Measurements from ENCODE around the gene RACGAP1. TPM values are rescaled to one million over a fixed set of nuclear protein-coding genes. Genes with fewer than 3 reads are reported as not detected.
"Not testable (repeated sequence)": the region's sequence is repeated elsewhere in the genome, so short reads cannot be mapped to it uniquely, and the experiment has no call there.

Gene RACGAP1
- total RNA-seq, 1 donor from 2014 or later = 5.8 TPM

DNA sequence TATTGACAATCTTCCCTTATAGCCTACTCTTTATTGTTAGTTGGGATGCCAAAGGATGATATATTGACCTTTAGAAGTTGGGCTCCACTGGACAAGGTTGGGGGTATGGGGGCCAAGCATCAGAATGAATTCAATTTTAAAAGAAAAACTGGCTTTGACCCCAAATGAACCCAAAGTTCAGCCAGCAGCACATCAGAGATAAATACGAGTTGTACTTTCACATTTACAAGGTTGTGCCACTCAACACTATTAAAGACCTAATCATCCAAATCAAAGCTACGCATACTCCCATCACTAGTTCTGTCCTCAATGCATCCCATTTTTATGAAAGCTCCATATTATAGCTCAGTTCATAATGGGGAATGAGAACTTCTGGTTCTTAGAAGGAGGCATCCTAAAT is 35.9 kb downstream of the RACGAP1 start:
- not testable (repeated sequence) for DNase-seq (ENCODE audit: low read depth in 2 of 2)

DNA sequence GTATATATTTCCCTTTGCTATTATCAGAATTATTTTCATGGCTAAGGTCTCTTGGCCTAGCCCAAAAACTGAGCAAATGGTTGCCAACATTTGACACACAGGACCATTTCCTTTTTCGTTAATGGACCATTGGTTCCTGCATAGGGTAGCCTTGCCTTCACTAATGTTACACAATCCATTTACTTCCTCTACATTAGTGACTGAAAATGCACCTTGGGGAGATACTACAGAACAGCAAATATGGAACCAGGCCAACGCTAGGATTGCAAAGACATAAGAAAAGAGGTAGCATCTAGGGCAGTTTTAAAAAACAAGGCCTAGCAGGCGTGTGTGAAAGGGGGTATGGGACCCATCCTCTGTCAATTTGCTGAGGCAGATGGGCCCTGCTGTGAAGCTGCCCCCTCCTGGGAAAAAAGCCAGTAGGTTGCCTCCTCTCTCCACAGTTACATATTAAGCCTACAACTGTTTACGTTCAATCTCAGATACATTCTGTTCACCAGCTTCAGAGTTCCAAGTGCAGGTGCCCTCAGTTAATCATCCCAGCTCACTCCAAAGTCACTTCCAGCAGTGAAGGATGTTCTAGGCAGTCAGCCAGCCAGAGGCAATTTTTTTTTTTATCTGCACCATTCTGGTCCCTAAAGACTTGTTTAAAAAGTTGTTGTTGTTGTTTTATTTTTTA is 37.5 kb downstream of the RACGAP1 start:
- no peak for DNase-seq (ENCODE audit: low read depth in 2 of 2)

DNA sequence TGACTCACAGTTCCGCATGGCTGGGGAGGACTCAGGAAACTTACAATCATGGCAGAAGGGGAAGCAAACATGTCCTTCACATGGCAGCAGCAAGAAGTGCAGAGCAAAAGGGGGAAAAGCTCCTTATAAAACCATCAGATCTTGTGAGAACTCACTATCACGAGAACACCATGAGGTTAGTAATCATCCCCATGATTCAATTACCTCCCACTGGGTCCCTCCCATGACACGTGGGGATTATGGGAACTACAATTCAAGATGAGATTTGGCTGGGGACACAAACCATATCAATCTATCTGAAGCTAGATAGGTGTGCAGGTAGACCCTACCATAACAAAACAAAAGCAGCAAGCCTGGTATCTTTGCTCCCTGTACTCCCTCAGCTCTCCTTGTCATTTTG is 38.8 kb downstream of the RACGAP1 start:
- not testable (repeated sequence) for DNase-seq (ENCODE audit: low read depth in 2 of 2)

DNA sequence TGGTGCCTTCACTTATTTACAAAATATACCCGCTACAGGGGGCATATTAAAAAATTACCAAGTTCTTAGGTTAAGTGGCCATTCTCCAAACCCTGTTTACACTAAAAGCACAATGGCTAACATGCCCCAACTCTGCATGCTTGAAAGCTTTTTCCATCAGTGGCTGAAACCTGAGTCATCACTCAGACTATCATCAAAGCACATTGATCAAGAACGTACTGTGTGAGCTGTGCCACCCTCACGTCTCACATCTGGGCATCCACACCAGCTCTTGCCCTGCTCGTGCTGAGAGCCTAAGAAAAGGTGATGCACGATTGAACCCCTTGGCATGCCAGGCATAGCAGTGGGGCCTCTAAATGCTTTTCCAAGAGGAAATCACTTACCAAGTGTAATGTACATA is 39.3 kb downstream of the RACGAP1 start:
- DNase-seq (ENCODE audit: low read depth in 2 of 2) = no peak

DNA sequence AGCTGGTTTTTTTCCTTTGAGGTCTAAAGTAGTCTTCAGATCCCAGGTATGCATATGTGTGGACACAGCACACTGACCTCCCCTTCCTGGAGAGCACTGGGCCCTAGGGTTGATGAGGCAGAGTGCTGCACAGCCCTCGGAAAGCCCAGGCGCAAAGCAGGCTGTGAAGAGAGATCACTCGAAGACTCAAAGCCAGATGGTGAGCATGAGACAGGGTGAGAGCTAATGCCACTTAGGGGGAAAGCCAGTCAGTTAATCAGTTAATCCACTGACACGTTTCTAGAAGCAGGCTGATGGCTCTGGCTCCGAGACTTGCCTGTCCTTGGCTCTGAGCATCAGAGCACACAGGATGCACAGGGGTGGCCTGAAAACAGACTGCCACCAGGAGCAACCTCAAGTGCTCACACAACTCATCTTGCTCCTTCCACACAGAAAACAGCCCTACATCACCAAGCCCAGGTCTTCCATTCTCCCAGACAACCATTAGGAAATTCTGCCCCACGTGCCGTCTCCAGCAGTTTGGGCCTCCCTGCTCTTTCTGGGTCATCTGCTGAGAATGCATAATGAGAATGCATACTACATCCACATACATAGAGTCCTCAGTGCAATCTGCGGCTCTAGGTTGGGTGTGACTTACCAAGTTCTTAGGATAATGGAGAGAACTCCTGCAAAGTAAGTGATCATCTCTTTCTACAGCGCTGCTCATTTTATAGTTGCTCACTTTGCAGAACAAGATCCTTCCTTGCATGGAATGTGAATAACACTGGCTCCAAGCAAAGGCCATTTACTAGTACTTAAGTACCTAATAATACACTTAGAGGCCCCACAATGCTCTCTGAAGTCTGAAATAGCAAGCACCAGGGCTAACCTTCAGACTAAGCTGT is 40.6 kb downstream of the RACGAP1 start:
- no peak for DNase-seq (ENCODE audit: low read depth in 2 of 2)

DNA sequence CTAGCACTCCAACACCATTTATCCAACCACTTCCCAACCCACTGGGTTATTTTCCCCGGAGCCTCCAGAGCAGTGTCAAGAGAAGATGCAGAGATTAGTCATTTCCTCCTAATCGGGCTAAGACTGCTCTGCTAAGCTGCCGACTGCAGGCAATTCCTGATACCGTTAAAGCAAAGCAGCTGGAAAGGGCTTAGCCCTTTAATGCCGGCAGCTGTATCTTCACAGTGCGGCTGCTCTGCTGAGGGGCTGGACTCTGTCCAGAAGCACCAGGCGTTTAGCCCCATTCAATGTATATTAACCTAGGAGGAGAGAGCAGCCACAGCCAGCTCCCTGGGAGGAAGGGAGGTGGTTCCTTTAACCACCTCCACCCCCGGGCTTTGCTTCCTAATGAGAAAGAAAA is 41.4 kb downstream of the RACGAP1 start:
- DNase-seq (ENCODE audit: low read depth in 2 of 2) = peak in 1 of 2 donors; percentile 91

DNA sequence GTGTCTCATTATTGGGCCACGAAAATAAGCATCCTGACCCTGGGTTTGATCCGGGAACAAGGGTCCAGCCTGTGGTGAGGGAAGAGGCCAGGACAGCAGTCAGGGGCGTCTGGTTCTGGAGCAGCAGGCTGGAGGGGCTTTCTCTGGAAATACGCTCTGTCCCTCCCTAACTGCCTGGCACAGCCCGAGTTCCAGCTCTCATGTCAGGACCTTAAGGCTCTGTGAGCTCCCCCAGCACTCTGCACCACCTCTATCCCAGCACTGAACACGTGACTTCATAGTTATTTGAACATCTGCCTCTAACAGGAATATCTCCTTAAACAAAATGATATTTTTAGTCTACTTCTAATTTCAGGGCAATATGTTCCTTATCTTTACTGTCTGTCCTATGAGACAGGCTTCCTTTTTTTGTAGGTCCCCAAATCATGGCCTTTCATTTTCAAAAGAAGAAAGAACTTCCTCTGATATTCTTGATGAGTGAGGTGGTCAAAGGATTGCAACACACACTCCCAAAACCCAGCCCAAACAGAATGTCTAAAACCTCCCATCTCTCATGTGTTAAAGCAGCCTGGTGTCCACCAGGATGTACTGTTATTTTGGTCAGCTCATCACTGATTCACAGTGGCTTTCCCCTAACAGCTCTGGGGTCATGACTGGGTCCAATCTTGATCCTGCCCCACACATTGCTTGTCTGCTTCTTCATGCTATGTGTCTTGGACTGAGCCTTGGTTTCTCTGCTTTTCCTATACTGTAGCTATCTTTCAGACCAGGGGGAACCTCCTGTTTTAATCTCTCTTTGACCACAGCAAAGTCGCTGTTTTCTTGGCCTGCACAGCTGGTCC is 42.8 kb downstream of the RACGAP1 start:
- no peak for DNase-seq (ENCODE audit: low read depth in 2 of 2)

DNA sequence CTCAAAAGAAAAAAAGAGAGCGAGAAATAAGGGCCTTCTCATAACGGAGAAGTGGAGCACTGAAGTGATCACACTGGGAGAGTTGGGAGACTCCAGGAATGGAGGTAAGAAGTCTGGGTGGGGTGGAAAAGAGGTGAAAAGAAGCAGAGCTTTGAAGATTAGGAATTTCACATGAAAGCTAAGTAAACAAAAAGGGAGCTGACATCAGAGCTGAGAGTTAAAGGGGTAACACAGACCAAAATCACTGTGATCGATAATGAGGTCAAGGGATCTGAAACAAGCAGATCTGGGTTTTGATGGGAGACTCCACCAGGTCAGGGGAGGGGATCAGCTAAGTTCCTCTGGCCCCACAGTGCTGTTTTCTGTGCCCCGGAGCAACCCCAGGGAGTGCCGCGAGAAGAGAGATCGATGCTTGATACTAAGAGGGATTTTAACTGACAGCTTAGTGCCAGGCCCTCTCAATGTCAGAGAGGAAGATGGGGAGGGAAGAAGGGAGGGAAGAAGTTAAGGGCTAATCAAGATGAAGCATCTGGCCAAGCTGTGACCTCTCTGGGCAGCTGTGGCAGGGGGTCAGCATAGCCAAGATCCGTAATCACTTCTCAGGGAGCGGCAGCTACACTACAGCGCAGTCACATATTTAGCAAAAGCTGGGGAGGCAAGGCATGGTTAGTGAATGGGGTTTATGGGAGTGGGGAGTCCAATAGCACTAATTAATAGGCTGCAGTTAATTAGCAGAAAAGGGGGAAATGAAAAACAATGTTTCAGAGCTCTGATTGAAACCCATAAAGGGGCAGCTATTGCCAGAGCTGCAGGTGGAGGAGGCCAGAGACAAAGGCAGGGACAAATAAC is 44.6 kb downstream of the RACGAP1 start:
- DNase-seq (ENCODE audit: low read depth in 2 of 2) = no peak

DNA sequence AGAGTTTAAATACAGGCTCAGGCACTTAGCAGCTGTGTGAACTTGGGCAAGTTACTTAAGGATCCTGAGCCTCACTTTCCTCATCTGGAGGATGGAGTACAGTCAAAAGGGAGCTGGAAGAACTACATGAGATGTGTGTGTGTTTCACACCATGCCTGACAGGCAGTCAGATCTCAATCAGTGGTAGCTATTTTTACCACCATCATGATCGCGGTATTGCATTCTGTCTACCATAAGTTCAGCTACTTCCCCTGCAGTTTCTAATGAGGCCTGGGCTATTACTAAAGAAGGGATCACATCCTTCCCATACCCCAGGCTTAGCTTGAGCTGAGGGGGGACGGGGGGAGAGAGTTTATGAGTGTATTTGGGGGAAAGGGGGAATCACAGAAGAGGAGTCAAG is 45.5 kb downstream of the RACGAP1 start:
- no peak for DNase-seq (ENCODE audit: low read depth in 2 of 2)

DNA sequence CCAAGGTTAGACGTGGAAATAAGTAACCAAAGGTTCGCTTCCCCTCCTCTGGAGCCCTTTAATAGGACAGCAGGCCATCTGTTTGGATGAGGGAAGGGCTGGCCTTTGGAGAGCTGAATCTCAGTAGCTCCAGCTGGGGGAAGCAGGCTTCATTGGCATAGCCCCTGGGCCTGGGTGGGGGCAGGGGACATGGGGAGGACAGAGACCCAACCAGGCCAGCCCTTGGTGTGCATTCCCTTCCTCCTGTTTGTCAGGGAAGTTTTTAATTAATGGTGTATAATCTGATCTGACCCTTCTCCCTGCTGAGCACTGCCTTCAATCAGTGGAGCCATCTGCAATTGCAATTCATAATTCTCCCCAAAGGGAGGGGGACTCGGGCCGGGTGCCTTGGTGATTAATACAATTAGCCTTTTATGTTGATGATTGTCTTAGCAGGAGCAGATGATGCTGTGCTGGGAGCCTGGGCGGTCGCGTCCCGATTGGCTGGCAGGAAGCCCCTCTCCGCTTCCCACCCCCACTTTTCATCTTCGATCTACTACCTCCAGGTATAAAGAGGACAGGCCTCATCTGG is 46.2 kb downstream of the RACGAP1 start:
- no peak for DNase-seq (ENCODE audit: low read depth in 2 of 2)

DNA sequence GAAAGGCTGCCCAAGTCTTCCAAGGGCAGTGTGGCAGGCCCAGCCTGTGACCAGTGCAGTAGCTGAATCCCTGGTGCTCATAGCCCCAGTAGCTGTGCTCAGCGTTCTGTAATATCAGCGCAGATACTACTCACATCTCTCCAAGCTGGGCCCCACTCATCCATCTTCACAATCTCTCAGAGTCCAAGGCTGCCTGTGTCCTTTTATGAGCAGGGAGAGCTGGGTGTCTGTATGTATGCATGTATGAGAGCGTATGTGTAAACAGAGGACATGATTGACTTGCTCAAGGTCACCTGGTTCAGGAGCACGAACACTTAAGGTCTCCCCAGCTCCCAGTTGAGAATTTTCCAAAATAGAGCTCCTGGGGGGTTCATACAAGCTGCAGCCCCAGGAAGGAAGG is 47.2 kb downstream of the RACGAP1 start:
- no peak for DNase-seq (ENCODE audit: low read depth in 2 of 2)

DNA sequence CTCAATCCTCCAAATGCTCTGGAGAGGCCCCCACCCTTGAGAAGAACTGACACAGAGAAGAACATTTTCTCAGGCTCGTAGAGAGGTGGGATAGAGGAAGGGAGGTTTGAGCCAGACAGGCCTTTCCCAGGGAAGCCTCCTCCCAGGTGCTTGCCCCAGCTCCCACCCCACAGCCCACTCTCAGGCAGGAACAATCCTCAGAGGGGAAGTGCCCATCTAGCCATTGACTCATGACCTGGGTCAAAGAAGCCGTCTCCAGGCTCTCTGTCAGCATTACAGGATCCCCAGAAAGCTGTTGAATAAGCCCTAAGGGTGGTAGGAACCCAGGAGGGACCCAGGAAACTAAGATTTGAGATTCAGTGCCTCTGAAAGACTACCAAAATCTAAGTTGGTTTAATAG is 48.7 kb downstream of the RACGAP1 start:
- DNase-seq (ENCODE audit: low read depth in 2 of 2) = no peak

DNA sequence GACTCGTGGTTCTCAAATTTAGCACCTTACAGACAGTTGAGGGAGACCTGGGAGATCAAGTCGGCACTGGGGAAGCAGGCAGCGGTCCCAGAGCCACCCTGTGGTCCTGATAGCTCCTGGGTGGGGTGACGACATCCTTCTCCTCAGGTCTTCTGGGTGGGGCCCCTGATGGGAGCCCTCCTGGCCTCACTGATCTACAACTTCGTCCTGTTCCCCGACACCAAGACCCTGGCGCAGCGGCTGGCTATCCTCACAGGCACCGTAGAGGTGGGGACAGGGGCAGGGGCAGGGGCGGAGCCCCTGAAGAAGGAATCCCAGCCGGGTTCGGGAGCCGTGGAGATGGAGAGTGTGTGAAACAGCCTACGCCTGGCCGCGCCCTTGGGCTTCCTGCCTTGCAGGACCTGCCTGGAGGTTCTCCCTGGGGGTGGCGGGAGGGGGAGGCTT is 50.0 kb downstream of the RACGAP1 start:
- no peak for DNase-seq (ENCODE audit: low read depth in 2 of 2)

DNA sequence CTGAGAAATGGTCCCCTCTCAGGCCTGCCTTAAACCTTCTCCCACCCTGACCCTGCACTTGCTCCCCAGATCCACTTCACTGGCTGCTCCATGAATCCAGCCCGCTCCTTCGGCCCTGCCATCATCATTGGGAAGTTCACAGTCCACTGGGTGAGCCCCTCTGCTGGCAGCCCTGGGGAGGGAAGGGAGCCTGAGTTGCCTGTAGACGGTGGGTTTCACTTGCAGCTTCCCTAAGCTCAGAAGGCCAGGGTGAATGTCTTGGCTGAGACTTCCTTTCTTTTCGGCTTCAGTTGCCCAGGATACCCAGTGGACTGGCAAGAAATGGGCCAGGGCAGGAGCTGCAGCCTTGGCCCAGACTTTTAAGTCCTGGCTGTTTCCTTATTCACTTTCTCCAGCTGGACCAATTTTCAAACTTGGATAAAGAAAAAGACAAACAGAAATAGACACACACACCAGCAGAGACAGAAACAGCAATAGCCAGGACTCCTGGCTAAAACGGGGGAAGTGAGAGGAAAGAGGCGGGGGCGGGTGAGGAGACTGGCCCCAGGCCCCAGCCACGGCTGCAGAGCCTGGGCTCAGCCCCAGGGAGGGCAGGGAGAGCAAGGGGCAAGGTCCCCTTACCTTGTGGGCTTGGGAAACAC is 50.5 kb downstream of the RACGAP1 start:
- DNase-seq (ENCODE audit: low read depth in 2 of 2) = no peak

DNA sequence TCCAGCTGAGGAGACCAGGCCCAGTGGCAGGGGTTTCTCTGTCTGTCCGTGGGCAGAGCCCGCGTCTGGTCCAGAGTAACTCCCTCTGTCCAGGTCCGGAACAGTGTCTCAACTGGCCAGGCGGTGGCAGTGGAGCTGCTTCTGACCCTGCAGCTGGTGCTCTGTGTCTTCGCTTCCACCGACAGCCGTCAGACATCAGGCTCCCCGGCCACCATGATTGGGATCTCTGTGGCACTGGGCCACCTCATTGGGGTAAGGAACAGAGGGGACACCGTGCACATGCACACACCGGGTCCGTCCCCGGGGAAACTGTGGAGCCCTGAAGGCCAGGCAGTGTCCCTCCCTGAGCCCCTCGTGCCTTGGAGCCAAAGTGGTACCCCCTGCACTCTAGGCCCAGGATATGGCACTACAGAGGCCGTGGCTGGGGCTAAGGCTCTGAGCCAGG is 51.0 kb downstream of the RACGAP1 start:
- peak; percentile 80 to 87 for DNase-seq (ENCODE audit: low read depth in 2 of 2)

DNA sequence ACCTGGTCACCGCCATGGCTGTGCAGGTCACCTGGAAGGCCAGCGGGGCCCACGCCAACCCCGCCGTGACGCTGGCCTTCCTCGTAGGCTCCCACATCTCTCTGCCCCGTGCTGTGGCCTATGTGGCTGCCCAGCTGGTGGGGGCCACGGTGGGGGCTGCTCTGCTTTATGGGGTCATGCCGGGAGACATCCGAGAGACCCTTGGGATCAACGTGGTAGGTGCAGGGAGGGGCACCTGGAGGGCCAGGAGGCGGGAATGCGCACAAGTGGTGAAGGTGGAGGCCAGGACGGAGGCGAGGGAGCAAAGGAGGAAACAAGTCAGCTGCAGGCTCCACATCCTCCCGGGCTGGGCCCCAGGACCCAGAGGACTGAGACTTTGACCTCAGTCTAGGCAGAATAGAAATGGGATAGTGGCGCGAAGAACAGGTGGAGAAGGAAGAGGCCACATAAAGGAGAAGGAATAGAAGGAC is 51.9 kb downstream of the RACGAP1 start:
- no peak for DNase-seq (ENCODE audit: low read depth in 2 of 2)

DNA sequence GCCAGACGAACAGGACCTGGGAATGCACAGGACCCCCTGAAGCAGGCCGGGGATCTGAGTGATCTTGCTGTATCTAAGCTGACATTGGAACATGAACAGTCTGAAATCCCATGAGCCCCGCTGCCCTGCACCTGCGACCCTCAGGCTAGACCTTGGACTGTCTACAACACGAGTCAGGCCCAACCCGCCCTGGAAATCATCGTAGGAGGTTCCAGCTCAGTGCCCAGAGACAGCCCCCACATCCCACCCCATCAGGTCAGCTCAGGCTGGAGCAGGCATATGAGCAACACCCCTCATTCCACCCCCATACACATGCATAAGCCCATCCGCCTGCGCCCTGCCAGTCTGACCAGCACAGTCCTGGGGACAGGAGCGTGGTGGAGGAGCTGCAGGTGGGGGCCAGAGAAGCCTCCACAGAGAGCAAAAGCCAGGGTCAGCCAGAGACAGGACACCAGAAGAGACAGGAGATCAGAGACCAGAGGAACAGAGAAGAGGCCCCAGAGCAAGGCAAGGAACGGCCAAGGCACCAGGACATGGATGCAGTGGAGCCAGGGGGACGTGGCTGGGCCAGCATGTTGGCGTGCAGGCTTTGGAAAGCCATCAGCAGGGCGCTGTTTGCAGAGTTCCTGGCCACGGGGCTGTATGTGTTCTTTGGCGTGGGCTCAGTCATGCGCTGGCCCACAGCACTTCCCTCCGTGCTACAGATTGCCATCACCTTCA is 52.5 kb downstream of the RACGAP1 start, which contains the start of gene AQP6:
Gene AQP6 (plus strand): TSS at position 307 of the 720 bp plus-strand sequence. CDS start 227 bp downstream, at position 534.
- peak in 1 of 2 donors; percentile 66 for DNase-seq (ENCODE audit: low read depth in 2 of 2)

DNA sequence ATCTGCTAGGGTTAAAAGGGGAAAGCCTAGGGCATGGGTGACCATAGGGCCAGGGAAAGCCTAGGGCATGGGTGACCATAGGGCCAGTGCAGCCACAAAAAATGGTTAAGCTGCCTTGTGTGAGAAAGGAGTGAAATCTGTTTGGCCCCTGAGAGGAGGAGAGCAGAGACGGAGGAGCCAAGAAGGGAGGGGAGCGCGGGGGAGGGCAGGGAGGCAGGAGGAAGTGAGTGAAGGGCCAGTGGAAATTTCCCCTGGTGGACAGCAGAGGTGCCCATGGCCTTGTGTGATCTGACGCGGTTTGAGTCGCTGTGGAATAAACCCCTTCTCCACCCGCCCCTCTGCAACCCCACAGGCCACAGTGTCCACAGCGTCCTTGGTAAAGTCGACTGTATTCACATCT is 53.2 kb downstream of the RACGAP1 start:
- DNase-seq (ENCODE audit: low read depth in 2 of 2) = no peak

DNA sequence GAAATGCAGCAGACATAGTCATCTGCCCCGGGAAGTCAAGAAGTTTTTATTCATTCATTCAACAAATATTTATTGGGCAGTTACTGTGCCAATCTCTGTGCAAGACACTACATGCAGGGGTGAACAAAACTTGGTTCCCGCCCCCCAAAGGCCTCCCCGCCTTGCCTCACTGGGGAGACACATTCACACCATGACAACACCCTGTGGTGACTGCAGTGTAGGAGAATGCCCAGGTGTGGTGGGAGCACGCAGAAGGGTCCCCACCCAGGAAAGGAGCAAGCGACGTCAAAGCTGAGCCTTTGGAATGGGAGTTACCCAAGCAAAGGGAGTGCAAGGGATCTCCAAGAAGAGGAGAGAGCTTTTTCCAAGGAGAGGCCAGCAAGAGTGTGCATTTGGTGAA is 54.2 kb downstream of the RACGAP1 start:
- DNase-seq (ENCODE audit: low read depth in 2 of 2) = no peak

Data from lung microvascular endothelial cell (primary cell).